K562 (cell line): ENCODE data around the gene SFTPB. TPM values are rescaled to one million over a fixed set of nuclear protein-coding genes. Genes with fewer than 3 reads are reported as not detected.
A peak's percentile ranks its signal among the peaks of the same experiment; 100 is the strongest.

ENCODE experiments used
- ZBTB11 ChIP-seq, 3 experiments: fragments of 200-800 bp in 1 of 3; fragments of 250-450 bp in 1 of 3; fragments of 450-650 bp in 1 of 3; sonication (Bioruptor Pico) in 1 of 3; sonication (Bioruptor generic) in 1 of 3; formaldehyde crosslinking in 1 of 3; IDR thresholded peaks; 2 replicates each; pipeline versions ENCODE4 v1.6.1 to v1.8.0; 2016 to 2022; ENCODE audit warnings: mild to moderate bottlenecking in 2 of 3, missing genetic modification characterization in 2 of 3, missing compliant biosample characterization in 1 of 3, moderate library complexity in 1 of 3
- ZBTB7A ChIP-seq: IDR thresholded peaks from 2 replicates; pipeline ENCODE4 v1.6.1; 2011; ENCODE audit warnings: low read depth, mild to moderate bottlenecking, low read length, moderate library complexity, borderline replicate concordance; ENCODE audit not compliant: control insufficient read depth
- ZNF79 ChIP-seq: fragments of 250-450 bp; sonication (Bioruptor Pico); IDR thresholded peaks from 2 replicates; pipeline ENCODE4 v1.4.0; 2020; ENCODE audit warnings: low read depth, mild to moderate bottlenecking, moderate library complexity
- polyA plus RNA-seq, 8 experiments: library from polyadenylated mRNA; depleted of rRNA in 4 of 8; stranded (reverse) in 5 of 8; unstranded in 3 of 8; fragments of >200 nt; fragmentation: Nextera tagmentation in 2 of 8; fragmentation: Illumina TruSeq in 1 of 8; extraction: Ambion mirVana in 2 of 8; extraction: Trizol in 1 of 8; gene quantifications; 2 replicates each; pipeline versions ENCODE4 v1.2.1 to v1.2.3, GENCODE V29; 2011 to 2014; ENCODE audit warnings: inconsistent platforms in 1 of 8, missing spikeins in 1 of 8
- total RNA-seq, 7 experiments: library from RNA; depleted of rRNA in 6 of 7; stranded (reverse); fragments of >200 nt in 6 of 7; fragmentation: Illumina TruSeq in 2 of 7; extraction: Trizol in 2 of 7; gene quantifications; 2 replicates each; pipeline versions ENCODE4 v1.2.1 to v1.2.3, GENCODE V29; 2011 to 2021; ENCODE audit warnings: low replicate concordance in 1 of 7
- TF ChIP-seq, protein P1 (sequence below): fragments of 200-600 bp; sonication (generic); IDR thresholded peaks from one replicate; pipeline ENCODE4 v1.6.1; 2012; ENCODE audit warnings: mild to moderate bottlenecking, low read depth, low read length, inconsistent platforms

SFTPB gene
- total and polyA plus RNA-seq, 9 of the 15 experiments (the other 6 are each of a cell fraction or from before 2014, with no cell fraction given), result 0.03 to 7.0 TPM; not detected in 7

DNA sequence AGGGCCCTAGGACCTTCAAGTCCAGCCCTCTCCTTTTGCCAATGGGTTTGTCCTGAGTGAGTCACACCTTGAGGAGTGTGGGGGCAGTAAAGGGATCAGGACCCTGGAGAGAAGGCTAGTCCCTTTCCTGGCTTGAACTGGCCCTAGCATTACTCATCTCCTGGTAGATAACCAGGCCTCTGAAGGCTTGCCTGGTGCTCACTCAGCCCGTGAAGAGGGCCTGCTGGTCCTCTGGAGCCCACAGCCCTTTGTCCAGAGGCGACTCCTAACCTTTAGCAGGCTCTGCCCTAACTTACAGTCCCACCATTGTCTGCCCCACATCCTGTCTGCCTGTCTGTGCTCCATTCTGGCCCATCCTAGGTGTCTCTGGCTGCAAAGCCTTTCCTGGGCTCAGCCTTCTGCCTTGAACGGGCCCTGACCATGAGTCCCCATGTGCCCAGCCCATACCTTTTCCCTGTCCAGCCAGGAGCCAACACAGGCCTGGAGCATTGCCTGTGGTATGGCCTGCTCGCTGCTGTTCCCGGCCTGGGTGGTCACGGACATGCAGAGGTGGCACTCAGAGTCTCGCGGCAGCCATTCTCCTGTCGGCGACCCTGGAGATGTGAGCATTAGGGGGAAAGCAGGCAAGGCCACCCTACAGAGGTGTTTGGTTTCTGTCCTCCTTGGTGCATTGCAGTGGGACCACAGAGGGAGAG, 5.0 kb downstream of the SFTPB start (continued):
- TF ChIP-seq, protein P1, sequence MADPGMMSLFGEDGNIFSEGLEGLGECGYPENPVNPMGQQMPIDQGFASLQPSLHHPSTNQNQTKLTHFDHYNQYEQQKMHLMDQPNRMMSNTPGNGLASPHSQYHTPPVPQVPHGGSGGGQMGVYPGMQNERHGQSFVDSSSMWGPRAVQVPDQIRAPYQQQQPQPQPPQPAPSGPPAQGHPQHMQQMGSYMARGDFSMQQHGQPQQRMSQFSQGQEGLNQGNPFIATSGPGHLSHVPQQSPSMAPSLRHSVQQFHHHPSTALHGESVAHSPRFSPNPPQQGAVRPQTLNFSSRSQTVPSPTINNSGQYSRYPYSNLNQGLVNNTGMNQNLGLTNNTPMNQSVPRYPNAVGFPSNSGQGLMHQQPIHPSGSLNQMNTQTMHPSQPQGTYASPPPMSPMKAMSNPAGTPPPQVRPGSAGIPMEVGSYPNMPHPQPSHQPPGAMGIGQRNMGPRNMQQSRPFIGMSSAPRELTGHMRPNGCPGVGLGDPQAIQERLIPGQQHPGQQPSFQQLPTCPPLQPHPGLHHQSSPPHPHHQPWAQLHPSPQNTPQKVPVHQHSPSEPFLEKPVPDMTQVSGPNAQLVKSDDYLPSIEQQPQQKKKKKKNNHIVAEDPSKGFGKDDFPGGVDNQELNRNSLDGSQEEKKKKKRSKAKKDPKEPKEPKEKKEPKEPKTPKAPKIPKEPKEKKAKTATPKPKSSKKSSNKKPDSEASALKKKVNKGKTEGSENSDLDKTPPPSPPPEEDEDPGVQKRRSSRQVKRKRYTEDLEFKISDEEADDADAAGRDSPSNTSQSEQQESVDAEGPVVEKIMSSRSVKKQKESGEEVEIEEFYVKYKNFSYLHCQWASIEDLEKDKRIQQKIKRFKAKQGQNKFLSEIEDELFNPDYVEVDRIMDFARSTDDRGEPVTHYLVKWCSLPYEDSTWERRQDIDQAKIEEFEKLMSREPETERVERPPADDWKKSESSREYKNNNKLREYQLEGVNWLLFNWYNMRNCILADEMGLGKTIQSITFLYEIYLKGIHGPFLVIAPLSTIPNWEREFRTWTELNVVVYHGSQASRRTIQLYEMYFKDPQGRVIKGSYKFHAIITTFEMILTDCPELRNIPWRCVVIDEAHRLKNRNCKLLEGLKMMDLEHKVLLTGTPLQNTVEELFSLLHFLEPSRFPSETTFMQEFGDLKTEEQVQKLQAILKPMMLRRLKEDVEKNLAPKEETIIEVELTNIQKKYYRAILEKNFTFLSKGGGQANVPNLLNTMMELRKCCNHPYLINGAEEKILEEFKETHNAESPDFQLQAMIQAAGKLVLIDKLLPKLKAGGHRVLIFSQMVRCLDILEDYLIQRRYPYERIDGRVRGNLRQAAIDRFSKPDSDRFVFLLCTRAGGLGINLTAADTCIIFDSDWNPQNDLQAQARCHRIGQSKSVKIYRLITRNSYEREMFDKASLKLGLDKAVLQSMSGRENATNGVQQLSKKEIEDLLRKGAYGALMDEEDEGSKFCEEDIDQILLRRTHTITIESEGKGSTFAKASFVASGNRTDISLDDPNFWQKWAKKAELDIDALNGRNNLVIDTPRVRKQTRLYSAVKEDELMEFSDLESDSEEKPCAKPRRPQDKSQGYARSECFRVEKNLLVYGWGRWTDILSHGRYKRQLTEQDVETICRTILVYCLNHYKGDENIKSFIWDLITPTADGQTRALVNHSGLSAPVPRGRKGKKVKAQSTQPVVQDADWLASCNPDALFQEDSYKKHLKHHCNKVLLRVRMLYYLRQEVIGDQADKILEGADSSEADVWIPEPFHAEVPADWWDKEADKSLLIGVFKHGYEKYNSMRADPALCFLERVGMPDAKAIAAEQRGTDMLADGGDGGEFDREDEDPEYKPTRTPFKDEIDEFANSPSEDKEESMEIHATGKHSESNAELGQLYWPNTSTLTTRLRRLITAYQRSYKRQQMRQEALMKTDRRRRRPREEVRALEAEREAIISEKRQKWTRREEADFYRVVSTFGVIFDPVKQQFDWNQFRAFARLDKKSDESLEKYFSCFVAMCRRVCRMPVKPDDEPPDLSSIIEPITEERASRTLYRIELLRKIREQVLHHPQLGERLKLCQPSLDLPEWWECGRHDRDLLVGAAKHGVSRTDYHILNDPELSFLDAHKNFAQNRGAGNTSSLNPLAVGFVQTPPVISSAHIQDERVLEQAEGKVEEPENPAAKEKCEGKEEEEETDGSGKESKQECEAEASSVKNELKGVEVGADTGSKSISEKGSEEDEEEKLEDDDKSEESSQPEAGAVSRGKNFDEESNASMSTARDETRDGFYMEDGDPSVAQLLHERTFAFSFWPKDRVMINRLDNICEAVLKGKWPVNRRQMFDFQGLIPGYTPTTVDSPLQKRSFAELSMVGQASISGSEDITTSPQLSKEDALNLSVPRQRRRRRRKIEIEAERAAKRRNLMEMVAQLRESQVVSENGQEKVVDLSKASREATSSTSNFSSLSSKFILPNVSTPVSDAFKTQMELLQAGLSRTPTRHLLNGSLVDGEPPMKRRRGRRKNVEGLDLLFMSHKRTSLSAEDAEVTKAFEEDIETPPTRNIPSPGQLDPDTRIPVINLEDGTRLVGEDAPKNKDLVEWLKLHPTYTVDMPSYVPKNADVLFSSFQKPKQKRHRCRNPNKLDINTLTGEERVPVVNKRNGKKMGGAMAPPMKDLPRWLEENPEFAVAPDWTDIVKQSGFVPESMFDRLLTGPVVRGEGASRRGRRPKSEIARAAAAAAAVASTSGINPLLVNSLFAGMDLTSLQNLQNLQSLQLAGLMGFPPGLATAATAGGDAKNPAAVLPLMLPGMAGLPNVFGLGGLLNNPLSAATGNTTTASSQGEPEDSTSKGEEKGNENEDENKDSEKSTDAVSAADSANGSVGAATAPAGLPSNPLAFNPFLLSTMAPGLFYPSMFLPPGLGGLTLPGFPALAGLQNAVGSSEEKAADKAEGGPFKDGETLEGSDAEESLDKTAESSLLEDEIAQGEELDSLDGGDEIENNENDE, result no peak
- TF ChIP-seq ZBTB7A (peak; percentile 60; the same call in 1 of the 2 replicates), ZBTB11 (CRISPR knock-in tag; IDR thresholded peaks at IDR 0.05) (no peak), ZNF79 (CRISPR knock-in tag) (no peak)
